Cardiac muscle cell (in vitro differentiated cells and primary cell): ENCODE data around the gene ERLEC1. TPM values are rescaled to one million over a fixed set of nuclear protein-coding genes. Genes with fewer than 3 reads are reported as not detected.

ENCODE experiments used
- DNase-seq, 2 donors: peaks; one replicate each; pipeline versions ENCODE4 v3.0.0 to v3.0.0-alpha.2; 2010 to 2017; ENCODE audit warnings: low read depth in 1 of 2, low spot score in 1 of 2
- H3K27ac ChIP-seq: fragments of 200-600 bp; sonication (generic); 2 replicates; pipeline ENCODE4 v1.5.1; 2016
- H3K27me3 ChIP-seq: fragments of 200-600 bp; sonication (generic); 2 replicates; pipeline ENCODE4 v1.6.0; 2016; ENCODE audit warnings: control low read depth
- H3K36me3 ChIP-seq: fragments of 200-600 bp; sonication (generic); 2 replicates; pipeline ENCODE4 v1.5.1; 2016; ENCODE audit warnings: control low read depth
- H3K4me1 ChIP-seq: fragments of 200-600 bp; sonication (generic); 2 replicates; pipeline ENCODE4 v1.8.1; 2017; ENCODE audit warnings: low read depth, mild to moderate bottlenecking, mixed run types
- H3K4me3 ChIP-seq: fragments of 200-600 bp; sonication (generic); 2 replicates; pipeline ENCODE4 v1.5.1; 2016; ENCODE audit warnings: mild to moderate bottlenecking
- H3K9me3 ChIP-seq: fragments of 200-600 bp; sonication (generic); 2 replicates; pipeline ENCODE4 v1.5.1; 2017; ENCODE audit warnings: low read depth, mild to moderate bottlenecking, control low read depth
- CTCF ChIP-seq: IDR thresholded peaks from 2 replicates; pipeline ENCODE4 v1.5.1; 2012; ENCODE audit warnings: low read depth, mild to moderate bottlenecking, low read length
- polyA plus RNA-seq: library from polyadenylated mRNA; unstranded; fragments of >200 nt; fragmentation: Nextera tagmentation; extraction: Ambion mirVana; gene quantifications from 2 replicates; pipeline ENCODE4 v1.2.1, GENCODE V29; 2016
- total RNA-seq: library from RNA; depleted of rRNA; stranded (reverse); fragments of >200 nt; gene quantifications from 2 replicates; pipeline ENCODE4 v1.2.3, GENCODE V29; 2016

Gene ERLEC1
- total RNA-seq (50.8 and 106 TPM in 2 replicates), polyA plus RNA-seq (46.1 and 50.1 TPM in 2 replicates)

GRCh38 chr2:53786705-53787613 is at the start of gene ERLEC1, which contains the start of gene ASB3:
Gene ERLEC1 (plus strand): TSS chr2:53787044. CDS start chr2:53787211, 167 bp downstream.
Gene ASB3 (minus strand): TSS chr2:53786953. CDS start chr2:53765572, 21,381 bp downstream.
- Histone ChIP-seq H3K4me1 (peaks cover 34% of the 10 kb centered on the region), H3K9me3 (no peaks in the 10 kb centered on the region), H3K27me3 (no peaks in the 10 kb centered on the region), H3K4me3 (peak within 1 kb of the TSS; percentile 71), H3K27ac (peak within 1 kb of the TSS; percentile 88), H3K36me3 (no peaks in the 10 kb centered on the region)
- peak; percentile 86 to 95 for DNase-seq
- no peak for TF ChIP-seq CTCF

- H3K27ac ChIP-seq = no peak overlapping the region
- no peak for DNase-seq
- TF ChIP-seq CTCF = no peak
- H3K4me1 ChIP-seq = peaks cover 9% of the 10 kb centered on the region
- no peaks in the 10 kb centered on the region for H3K27me3 ChIP-seq
- H3K9me3 ChIP-seq = no peaks in the 10 kb centered on the region
- H3K4me3 ChIP-seq = no peak overlapping the region
- H3K36me3 ChIP-seq = peaks cover 9% of the 10 kb centered on the region
Observed at GRCh38 chr2:53737091-53737490, 49.8 kb upstream of the ERLEC1 start.

- H3K9me3 ChIP-seq = no peaks in the 10 kb centered on the region
- peaks cover 11% of the 10 kb centered on the region for H3K4me1 ChIP-seq
- peaks cover 9% of the 10 kb centered on the region for H3K36me3 ChIP-seq
- peak in 1 of 2 donors; percentile 33 for DNase-seq
- no peaks in the 10 kb centered on the region for H3K27me3 ChIP-seq
- no peak for TF ChIP-seq CTCF
- no peak overlapping the region for H3K4me3 ChIP-seq
- no peak overlapping the region for H3K27ac ChIP-seq
Observed at GRCh38 chr2:53739032-53739431, 47.8 kb upstream of the ERLEC1 start.

GRCh38 chr2:53740170-53740569 is 46.7 kb upstream of the ERLEC1 start:
- peak; percentile 49 for TF ChIP-seq CTCF
- peak; percentile 13 to 66 for DNase-seq

GRCh38 chr2:53744395-53745065 is 42.3 kb upstream of the ERLEC1 start:
- DNase-seq = no peak
- peaks cover 22% of the 10 kb centered on the region for H3K36me3 ChIP-seq

More at GRCh38 chr2:53740170-53740569, 46.7 kb upstream of the ERLEC1 start:
- Histone ChIP-seq H3K9me3 (no peaks in the 10 kb centered on the region), H3K4me3 (no peak overlapping the region), H3K4me1 (peaks cover 11% of the 10 kb centered on the region), H3K27ac (no peak overlapping the region), H3K27me3 (no peaks in the 10 kb centered on the region), H3K36me3 (peaks cover 9% of the 10 kb centered on the region)

More at GRCh38 chr2:53744395-53745065, 42.3 kb upstream of the ERLEC1 start:
- Histone ChIP-seq H3K27ac (no peak overlapping the region), H3K4me1 (peaks cover 11% of the 10 kb centered on the region), H3K9me3 (no peaks in the 10 kb centered on the region), H3K4me3 (no peak overlapping the region), H3K27me3 (no peaks in the 10 kb centered on the region)
- TF ChIP-seq CTCF = no peak
